ENCODE data around the gene GNB5. TPM values are rescaled to one million over a fixed set of nuclear protein-coding genes. Genes with fewer than 3 reads are reported as not detected.

Gene GNB5
- total RNA-seq, 1 experiment from 2014 or later: 29.8 TPM

DNA sequence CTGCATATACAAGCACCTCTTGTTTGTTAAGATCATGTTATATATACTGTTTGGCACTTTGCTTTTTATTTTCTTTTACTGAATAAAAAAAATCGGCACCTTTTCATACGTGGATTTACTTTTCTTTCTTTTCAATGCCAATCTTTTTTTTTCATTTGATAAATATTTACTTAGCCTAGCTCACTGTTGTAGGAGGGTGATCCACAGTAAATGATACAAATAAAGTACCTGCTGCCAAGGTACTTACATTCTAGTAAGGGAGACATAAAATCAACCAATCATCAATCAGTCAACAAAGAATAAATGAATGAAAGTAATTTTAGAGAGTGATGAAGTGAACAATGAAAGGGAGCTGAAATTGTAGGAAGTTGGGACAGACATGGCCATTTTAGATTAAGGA lies 18.3 kb downstream of the GNB5 start:
- H3K9me3 ChIP-seq (ENCODE audit: control insufficient read depth, low read depth, low read length): no peaks in the 10 kb centered on the region
- no peak overlapping the region for H3T11ph ChIP-seq (ENCODE audit: low read length)
- no peak overlapping the region for H3K4ac ChIP-seq (ENCODE audit: low read depth, low read length)
- H2BK15ac ChIP-seq (ENCODE audit: low read depth, low read length): no peak overlapping the region
- no peak overlapping the region for H2BK120ac ChIP-seq (ENCODE audit: low read depth, low read length, poor library complexity, severe bottlenecking)
- H2BK5ac ChIP-seq (ENCODE audit: insufficient read length, low read length): no peak overlapping the region
- no peak overlapping the region for H3K27ac ChIP-seq (ENCODE audit: insufficient read length, low read depth, low read length)
- Mint-ChIP-seq H3K36me3 (ENCODE audit: insufficient read depth in 1 of 3, low read depth in 3 of 3) (no peaks in the 10 kb centered on the region), H3K27ac (no peak overlapping the region), H3K4me1 (peaks cover 15 to 16% of the 10 kb centered on the region in 2 experiments), H3K9me3 (no peaks in the 10 kb centered on the region), H3K4me3 (no peak overlapping the region), H3K27me3 (ENCODE audit: low read depth) (no peaks in the 10 kb centered on the region)
- no peaks in the 10 kb centered on the region for H3K27me3 ChIP-seq (ENCODE audit: insufficient read depth, low read length)
- DNase-seq: no peak
- no peak overlapping the region for H4K5ac ChIP-seq (ENCODE audit: insufficient read length, low read depth, low read length)
- H3K9ac ChIP-seq (ENCODE audit: extremely low read depth, insufficient read length, low read length): no peak overlapping the region
- no peak overlapping the region for H3K4me2 ChIP-seq (ENCODE audit: insufficient read depth, insufficient read length, low read length)
- no CpG with 5 or more reads among the region's 2 CpGs for WGBS (ENCODE audit: extremely low coverage, insufficient read length, low lambda C conversion rate)
- H2BK12ac ChIP-seq (ENCODE audit: insufficient read length, low read depth, low read length): no peak overlapping the region
- no peaks in the 10 kb centered on the region for H3K4me1 ChIP-seq (ENCODE audit: insufficient read depth, low read length)
- no peak overlapping the region for H2AK5ac ChIP-seq (ENCODE audit: insufficient read length, low read length)
- no peak overlapping the region for H3K14ac ChIP-seq (ENCODE audit: insufficient read depth, low read length)
- H2BK20ac ChIP-seq (ENCODE audit: low read depth, low read length, poor library complexity, severe bottlenecking): no peak overlapping the region
- H2AFZ ChIP-seq (ENCODE audit: low read length): no peak overlapping the region
- no peaks in the 10 kb centered on the region for H3K79me1 ChIP-seq (ENCODE audit: insufficient read depth, low read depth, low read length, poor library complexity, severe bottlenecking)
- no peaks in the 10 kb centered on the region for H4K20me1 ChIP-seq (ENCODE audit: control insufficient read depth, insufficient read depth, insufficient read length)
- H3K18ac ChIP-seq (ENCODE audit: insufficient read length, low read depth, low read length): no peak overlapping the region
- 0 out of 2 replicates have a peak, but pooled peaks cover 3% of the 10 kb centered on the region for H3K79me2 ChIP-seq (ENCODE audit: insufficient read depth, low read length)
- no peak for TF ChIP-seq CTCF (conservative IDR thresholded peaks at IDR 0.05)
- no peak overlapping the region for H3K23ac ChIP-seq (ENCODE audit: insufficient read length, low read depth, low read length)
- H3K23me2 ChIP-seq (ENCODE audit: insufficient read length, low read depth, low read length, poor library complexity, severe bottlenecking): no peaks in the 10 kb centered on the region
- H4K8ac ChIP-seq (replicated peaks; ENCODE audit: insufficient read length, low read depth, low read length): no peak overlapping the region
- H4K91ac ChIP-seq (ENCODE audit: insufficient read length, low read depth, low read length): no peak overlapping the region
- no peak overlapping the region for H3K56ac ChIP-seq (ENCODE audit: insufficient read length, low read depth, low read length)

Data from H9 (cell line).